ENCODE measurements around the gene MED9.

The MED9 gene

GRCh38 chr17:17492571-17492970, 15.8 kb downstream of the MED9 start:
- no peak for DNase-seq

- DNase-seq = no peak
Measured at GRCh38 chr17:17493249-17493985, 16.6 kb downstream of the MED9 start.

- no peak for DNase-seq
Measured at GRCh38 chr17:17493986-17494466, 17.2 kb downstream of the MED9 start.

GRCh38 chr17:17494499-17494869, 17.7 kb downstream of the MED9 start:
- no peak for DNase-seq

GRCh38 chr17:17494870-17495535, 18.2 kb downstream of the MED9 start:
- no peak for DNase-seq

- DNase-seq = no peak
Measured at GRCh38 chr17:17495536-17496188, 18.9 kb downstream of the MED9 start.

GRCh38 chr17:17496189-17497064, 19.6 kb downstream of the MED9 start, which contains the start of gene RASD1:
RASD1 (minus strand) TSS chr17:17496395; CDS start chr17:17496181, 214 bp downstream.
- no peak for DNase-seq

GRCh38 chr17:17497065-17497844, 20.5 kb downstream of the MED9 start:
- no peak for DNase-seq

- no peak for DNase-seq
Measured at GRCh38 chr17:17497845-17498520, 21.2 kb downstream of the MED9 start.

- no peak for DNase-seq
Measured at GRCh38 chr17:17498606-17499301, 22.0 kb downstream of the MED9 start.

- no peak for DNase-seq
Measured at GRCh38 chr17:17499402-17500145, 22.8 kb downstream of the MED9 start.

- no peak for DNase-seq
Measured at GRCh38 chr17:17500999-17501605, 24.3 kb downstream of the MED9 start.

- no peak for DNase-seq
Measured at GRCh38 chr17:17502741-17503565, 26.2 kb downstream of the MED9 start.

GRCh38 chr17:17503566-17504130, 26.8 kb downstream of the MED9 start:
- no peak for DNase-seq

- DNase-seq = no peak
Measured at GRCh38 chr17:17504341-17505140, 27.7 kb downstream of the MED9 start.

GRCh38 chr17:17505151-17505550, 28.4 kb downstream of the MED9 start:
- DNase-seq = no peak

GRCh38 chr17:17505610-17506171, 28.9 kb downstream of the MED9 start:
- DNase-seq = no peak

All from NK-92 treated with Interleukin-12 subunit alpha and Interleukin-12 subunit beta, amount 100 ng/mL, for 24 hours (cell line).